ENCODE measurements around the gene CLCN2.

Gene CLCN2

DNA sequence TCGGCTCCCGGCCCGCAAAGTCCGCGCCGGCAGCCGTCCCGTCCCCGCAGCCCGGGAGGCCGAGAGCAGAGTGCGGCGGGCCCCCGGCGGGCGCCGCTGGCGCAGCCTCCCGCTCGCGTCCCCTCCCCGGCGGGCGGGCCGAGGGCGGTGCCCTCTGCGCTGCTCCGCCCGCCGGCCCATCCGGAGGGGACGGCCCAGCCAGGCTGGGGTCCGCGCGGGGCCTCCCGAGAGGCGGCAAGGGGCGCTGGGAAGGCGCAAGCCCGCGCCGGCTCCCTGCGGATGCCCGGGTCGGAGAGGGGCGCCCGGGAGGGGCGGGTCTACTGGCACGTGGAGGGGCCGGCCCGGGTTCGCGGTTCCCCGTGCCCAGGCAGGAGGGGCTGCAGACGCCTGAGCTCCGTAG is at the start of gene CLCN2, which contains the start of gene POLR2H:
CLCN2 (minus strand) TSS at position 74 of the 400 bp plus-strand sequence. CDS start 126 bp downstream, outside the sequence.
POLR2H (plus strand) TSS at position 179 of the 400 bp plus-strand sequence. CDS start 1,783 bp downstream, outside the sequence.
- no peak for DNase-seq (ENCODE audit: low read depth)

- DNase-seq (ENCODE audit: low read depth), result no peak
Measured at GRCh38 chr3:184409946-184410500, 48.6 kb upstream of the CLCN2 start.

DNA sequence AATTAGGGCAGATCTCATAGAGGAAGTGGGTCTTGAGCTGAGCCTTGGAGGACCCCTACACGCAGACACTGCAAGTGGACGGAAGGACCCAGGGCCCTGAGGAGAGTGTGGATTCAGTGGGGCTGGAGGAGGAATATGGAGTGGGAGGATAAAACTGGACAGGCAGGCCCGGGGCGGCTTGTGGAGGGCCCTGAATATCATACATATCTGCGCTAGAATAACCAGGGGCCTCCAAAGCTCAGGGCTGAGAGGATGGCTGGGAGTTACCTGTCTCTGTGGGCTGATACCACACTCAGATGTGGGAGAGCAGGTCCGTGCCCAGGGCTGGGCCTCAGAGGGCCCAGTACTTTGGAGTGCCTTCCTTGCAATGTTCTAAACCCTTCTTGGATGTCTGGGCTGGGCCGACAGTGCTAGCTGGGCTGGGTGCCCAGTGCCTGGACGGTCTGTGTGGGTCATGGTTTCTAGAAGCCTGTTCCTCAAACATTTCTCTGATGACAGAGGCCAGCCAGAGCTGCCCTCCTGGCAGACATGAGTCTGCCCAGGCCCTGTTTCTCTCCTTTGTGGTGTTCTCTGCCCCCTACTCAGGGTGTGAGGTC is 48.0 kb upstream of the CLCN2 start:
- DNase-seq (ENCODE audit: low read depth), result no peak

DNA sequence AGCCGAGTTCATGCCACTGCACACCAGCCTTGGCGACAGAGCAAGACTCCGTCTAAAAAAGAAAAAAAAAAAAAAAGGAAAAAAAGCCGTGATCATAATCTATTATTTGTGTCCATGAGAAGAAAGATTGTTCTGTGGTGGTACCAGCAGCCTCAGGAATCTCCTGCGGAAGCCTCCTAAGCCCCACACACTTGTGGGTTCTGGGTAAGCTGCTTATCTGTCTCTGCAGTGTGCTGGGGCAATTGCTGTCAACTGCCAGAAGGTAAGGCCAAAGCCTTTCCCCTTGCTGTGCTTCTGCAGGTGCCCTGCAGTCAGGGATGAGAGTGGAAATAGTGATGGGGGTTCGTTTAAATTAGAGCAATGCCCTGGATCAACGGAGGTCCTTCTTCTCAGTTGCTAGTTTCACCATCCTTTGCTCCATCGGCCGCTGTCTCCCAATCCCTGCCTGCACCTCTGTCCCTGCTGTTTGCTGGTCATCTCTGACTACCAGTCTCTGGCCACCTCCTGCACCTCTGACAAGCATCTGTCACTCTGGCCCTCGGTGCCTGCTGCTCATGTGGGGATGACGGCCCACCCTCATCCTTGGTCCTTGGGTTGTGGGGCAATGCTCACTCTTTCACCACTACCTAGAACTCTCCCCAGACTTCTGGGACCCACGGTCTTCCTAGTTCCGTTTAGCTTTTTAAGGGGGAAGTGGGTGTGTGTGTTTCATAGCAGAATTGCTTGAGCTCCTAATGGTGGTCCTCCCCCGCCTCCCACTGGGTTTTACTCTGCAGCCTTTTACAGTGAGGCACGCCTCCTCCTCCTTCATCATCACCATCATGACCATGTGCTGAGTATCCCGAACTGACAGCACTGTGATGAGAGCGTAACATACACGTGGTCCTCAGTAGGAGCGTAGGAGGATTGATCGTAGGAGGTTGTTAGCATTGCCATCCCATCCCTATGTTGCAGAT is 43.9 kb upstream of the CLCN2 start:
- peak; percentile 26 for DNase-seq (ENCODE audit: low read depth)

- DNase-seq (ENCODE audit: low read depth), result no peak
Measured at GRCh38 chr3:184399410-184399809, 38.0 kb upstream of the CLCN2 start.

GRCh38 chr3:184395320-184395660 is 33.9 kb upstream of the CLCN2 start:
- DNase-seq (ENCODE audit: low read depth), result no peak

DNA sequence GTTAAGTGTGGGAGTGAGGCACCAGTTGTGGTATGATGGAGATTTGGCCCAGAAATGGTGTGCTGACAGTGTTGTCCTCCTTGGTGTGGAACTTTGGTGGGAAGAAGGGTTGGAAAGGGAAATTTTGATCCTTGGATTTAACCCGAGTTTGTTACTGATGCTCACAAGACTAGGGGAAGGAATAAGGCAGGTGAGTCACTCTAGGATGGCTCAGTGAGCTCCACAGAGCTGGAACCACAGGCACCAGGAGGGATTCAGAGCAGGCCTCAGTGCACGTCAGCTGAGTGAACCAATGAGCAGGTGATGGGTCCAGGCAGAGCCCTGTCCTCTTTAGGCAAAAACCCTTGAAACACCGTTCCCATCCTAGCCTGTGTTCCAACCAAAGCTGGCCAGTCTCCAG is 29.9 kb upstream of the CLCN2 start:
- DNase-seq (ENCODE audit: low read depth), result no peak

DNA sequence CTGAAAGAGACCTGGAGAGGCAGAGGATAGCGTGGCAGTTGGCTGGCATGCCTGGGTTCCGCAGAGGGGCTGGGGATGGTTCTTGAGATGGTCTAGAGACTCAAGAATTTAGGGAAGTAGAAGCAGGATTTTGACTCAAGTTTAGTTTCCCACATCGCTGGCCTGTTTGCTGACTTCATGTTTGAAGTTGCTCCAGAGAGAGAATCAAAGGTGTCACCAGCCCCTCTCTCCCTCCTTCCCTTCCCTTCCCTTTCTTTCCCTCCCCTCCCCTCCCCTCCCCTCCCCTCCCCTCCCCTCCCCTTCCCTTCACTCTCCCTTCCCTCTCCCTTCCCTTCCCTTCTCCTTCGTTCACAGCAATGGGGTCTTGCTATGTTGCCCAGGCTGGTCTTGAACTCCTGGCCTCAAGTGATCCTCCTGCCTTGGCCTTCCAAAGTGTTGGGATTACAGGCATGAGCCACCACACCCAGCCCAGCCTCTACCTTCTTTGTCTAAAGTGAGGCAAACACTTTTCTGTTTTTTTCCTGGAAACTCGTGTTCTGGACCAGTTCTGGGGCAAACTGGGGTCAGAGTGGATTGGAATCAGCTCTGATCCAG is 28.6 kb upstream of the CLCN2 start:
- no peak for DNase-seq (ENCODE audit: low read depth)

DNA sequence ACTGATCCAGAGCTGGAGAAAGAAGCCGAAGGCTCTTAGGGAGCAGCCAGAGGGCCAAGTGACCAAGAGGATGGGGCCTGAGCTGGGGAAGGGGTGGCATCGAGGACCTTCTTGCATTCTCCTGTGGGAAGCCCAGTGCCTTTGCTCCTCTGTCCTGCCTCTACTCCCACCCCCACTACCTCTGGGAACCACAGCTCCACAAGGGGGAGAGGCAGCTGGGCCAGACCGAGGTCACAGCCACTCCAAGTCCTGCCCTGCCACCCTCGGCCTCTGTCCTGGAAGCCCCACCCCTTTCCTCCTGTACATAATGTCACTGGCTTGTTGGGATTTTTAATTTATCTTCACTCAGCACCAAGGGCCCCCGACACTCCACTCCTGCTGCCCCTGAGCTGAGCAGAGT is 28.0 kb upstream of the CLCN2 start:
- no peak for DNase-seq (ENCODE audit: low read depth)

DNA sequence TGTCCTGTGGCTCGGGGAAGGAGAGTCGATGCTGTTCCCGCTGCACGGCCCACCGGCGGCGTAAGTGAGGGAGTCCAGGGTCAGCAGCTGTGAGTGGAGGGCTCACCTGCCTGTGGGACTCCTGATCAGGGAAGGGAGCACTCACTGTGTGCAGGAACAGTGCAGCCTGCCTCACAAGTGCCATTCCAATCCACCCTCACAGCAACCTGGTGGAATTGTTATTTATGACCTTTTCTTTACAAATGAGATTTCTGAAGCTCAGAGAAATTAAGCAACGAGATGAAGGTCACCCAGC is 27.5 kb upstream of the CLCN2 start:
- no peak for DNase-seq (ENCODE audit: low read depth)

DNA sequence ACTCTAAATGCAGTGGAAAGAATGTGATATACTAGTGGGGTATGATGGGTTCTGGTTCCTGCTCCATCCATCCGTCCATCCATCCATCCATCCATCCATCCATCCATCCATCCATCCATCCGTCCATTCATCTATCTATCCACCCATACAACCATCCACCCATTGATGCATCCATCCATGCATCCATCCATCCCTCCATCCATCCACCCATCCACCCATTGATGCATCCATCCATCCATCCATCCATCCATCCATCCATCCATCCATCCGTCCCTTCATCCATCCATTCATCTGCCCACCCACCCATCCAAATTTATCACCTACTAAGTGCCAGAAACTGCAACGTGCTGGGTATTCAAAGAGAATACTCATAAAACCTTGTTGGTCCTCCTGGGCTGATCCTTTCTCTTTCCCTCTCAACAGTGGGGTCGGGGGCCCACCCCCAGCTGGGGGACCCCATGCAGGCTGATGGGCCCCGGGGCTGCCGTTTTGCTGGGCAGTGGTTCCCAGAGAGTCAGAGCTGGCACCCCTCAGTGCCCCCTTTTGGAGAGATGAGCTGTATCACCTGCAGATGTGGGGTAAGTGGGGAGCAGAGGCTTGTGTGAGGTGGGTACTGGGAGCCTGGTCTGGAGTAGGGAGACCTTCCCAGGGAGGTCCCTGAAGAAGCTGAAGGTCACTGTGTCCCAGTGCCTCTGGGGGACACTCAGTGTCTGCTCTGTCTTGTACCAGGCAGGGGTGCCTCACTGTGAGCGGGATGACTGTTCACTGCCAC is 26.9 kb upstream of the CLCN2 start:
- DNase-seq (ENCODE audit: low read depth), result no peak

GRCh38 chr3:184387174-184387714 is 25.8 kb upstream of the CLCN2 start:
- DNase-seq (ENCODE audit: low read depth), result no peak

GRCh38 chr3:184386047-184386806 is 24.8 kb upstream of the CLCN2 start:
- DNase-seq (ENCODE audit: low read depth), result no peak

DNA sequence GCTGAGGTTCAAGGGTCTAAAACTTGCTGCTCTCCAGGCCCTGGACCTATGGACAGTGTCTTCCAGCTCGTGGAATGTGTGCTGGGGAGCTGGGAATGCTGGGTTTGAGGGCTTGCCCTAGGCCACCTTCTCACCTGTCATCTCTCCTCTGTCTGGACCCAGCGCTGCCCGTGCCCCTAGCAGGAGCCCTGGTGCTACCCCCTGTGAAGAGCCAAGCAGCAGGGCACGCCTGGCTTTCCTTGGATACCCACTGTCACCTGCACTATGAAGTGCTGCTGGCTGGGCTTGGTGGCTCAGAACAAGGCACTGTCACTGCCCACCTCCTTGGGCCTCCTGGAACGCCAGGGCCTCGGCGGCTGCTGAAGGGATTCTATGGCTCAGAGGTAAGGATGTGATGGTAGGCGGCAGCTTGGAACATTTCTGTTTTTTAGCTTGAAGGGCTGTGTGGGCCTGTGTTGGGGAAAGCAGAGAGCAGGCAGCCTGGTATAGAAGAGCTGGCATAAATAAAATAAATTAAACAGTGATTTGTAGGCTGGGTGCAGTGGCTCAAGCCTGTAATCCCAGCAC is 23.5 kb upstream of the CLCN2 start:
- DNase-seq (ENCODE audit: low read depth), result no peak

DNA sequence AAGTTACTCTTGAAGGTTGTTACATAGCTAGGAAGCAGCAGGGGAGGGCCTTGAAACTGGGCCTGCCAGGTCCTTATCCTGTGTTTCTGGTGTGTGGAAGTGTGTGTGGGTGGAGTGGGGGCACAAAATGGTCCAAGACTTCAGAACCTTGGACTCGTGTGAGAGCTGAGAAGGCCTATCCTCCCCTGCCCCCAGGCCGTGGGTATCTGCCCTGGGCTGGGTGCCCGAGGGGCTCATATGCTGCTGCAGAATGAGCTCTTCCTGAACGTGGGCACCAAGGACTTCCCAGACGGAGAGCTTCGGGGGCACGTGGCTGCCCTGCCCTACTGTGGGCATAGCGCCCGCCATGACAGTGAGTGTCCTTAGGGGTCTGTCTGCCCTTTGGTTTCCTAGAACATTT is 22.9 kb upstream of the CLCN2 start:
- no peak for DNase-seq (ENCODE audit: low read depth)

GRCh38 chr3:184383033-184383740 is 21.8 kb upstream of the CLCN2 start:
- no peak for DNase-seq (ENCODE audit: low read depth)

DNA sequence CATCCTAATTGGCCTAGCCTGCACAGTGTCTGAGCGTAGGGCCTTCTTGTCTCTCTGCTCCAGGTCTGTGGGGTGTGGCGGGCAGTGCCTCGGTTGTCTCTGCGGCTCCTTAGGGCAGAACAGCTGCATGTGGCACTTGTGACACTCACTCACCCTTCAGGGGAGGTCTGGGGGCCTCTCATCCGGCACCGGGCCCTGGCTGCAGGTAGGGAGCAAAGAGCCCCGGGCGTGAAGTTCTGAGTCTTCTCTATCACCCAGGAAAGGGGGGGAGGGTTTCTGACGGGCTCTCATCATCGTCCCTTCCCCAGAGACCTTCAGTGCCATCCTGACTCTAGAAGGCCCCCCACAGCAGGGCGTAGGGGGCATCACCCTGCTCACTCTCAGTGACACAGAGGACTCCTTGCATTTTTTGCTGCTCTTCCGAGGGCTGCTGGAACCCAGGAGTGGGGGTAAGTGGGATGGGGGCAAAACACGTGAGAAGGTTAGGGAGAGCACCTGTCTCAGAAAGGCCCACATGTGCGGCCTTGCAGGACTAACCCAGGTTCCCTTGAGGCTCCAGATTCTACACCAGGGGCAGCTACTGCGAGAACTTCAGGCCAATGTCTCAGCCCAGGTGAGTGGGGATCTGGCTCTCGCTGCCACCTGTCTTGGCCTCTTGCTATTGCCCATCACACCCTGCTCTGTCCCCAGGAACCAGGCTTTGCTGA is 21.1 kb upstream of the CLCN2 start:
- DNase-seq (ENCODE audit: low read depth), result no peak

DNA sequence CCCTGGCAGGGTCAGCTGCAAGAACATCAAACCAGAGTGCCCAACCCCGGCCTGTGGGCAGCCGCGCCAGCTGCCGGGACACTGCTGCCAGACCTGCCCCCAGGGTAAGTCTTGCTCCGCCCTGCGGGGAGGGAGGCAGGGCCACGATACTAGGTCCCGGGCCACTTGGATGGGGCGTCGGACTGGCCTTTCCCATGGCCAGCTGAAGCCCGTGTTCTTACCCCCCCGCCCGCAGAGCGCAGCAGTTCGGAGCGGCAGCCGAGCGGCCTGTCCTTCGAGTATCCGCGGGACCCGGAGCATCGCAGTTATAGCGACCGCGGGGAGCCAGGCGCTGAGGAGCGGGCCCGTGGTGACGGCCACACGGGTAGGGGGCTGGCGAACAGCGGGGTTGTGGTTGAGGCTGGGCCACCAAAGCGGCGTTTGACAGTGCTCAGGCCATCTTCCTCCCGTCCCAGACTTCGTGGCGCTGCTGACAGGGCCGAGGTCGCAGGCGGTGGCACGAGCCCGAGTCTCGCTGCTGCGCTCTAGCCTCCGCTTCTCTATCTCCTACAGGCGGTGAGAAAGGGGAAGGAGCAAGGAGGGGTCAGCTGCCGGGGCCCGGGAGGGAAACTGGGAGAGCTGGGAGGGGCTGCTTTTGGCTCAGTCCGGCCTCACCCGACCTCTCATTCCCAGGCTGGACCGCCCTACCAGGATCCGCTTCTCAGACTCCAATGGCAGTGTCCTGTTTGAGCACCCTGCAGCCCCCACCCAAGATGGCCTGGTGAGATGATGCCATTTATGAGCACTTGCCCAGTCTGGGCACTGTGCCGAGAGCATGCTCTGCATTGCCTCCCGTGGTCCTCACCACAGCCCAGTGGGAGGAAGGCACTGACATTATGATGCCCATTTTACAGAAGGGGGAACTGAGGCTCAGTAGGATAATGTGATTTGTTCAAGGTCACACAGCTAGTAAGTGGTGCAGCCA is 20.1 kb upstream of the CLCN2 start:
- DNase-seq (ENCODE audit: low read depth), result no peak

All from CMK (cell line).